Suprapubic skin (tissue), 4 donors: ENCODE measurements around the gene HOXC10.

Experiments
- POLR2A ChIP-seq, 2 donors: fragments of 450-650 bp; IDR thresholded peaks; one replicate each; pipeline ENCODE4 v1.6.1; 2017; ENCODE audit warnings: antibody characterized with exemption in 2 of 2, mild to moderate bottlenecking in 2 of 2, moderate library complexity in 2 of 2
- POLR2AphosphoS5 ChIP-seq, 3 donors: sonication (generic); formaldehyde crosslinking; IDR thresholded peaks; one replicate each; pipeline ENCODE4 v1.6.1; 2017; ENCODE audit warnings: antibody characterized with exemption in 3 of 3
- TF ChIP-seq, protein P1 (sequence below), 2 donors: fragments of 200-600 bp in 1 of 2; fragments of 450-650 bp in 1 of 2; sonication (generic) in 1 of 2; IDR thresholded peaks; one replicate each; pipeline ENCODE4 v1.5.1; 2016 to 2019; ENCODE audit warnings: antibody characterized with exemption in 2 of 2, mild to moderate bottlenecking in 1 of 2, moderate library complexity in 1 of 2

DNA sequence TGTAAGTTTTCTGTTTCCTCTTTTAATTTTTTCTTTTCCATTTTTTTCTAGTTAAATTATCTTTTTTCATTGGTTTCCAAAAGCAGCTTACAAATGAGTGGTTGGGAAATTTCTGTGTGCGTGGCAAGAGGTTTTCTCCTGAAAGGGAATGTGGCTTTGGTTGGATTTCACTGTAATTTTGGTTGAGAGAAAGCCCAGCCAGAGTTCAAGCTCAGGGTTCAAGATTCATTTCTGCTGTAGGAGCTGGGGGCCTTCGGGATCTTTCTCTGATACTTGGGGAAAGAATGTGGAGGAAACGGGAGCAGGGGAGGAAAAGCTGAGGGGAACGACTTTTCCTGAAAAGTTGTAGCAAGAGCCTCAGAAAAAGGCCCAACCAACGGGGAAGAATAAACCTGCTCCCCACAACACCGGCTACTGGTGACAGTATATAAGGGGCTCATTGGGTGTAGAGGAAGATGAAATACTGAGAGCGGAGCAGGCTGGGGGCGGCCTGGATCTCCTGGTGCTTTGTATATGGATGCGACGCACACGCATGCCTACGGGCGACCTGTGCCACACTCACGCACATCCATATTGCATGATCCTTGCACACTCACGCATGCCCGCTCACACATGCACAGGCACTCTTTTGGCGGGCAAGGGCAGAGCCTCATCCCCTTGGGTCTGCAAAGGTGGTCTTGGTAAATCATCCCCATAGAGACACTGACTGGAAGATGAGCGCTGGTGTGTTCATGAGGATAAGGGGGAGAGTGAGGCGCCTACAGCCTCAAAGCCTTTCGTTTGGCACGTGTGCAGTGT, 1.9 kb downstream of the HOXC10 start:
- TF ChIP-seq POLR2AphosphoS5 (IDR thresholded peaks at IDR 0.05) (no peak), POLR2A (IDR thresholded peaks at IDR 0.05) (no peak)
- TF ChIP-seq, protein P1, sequence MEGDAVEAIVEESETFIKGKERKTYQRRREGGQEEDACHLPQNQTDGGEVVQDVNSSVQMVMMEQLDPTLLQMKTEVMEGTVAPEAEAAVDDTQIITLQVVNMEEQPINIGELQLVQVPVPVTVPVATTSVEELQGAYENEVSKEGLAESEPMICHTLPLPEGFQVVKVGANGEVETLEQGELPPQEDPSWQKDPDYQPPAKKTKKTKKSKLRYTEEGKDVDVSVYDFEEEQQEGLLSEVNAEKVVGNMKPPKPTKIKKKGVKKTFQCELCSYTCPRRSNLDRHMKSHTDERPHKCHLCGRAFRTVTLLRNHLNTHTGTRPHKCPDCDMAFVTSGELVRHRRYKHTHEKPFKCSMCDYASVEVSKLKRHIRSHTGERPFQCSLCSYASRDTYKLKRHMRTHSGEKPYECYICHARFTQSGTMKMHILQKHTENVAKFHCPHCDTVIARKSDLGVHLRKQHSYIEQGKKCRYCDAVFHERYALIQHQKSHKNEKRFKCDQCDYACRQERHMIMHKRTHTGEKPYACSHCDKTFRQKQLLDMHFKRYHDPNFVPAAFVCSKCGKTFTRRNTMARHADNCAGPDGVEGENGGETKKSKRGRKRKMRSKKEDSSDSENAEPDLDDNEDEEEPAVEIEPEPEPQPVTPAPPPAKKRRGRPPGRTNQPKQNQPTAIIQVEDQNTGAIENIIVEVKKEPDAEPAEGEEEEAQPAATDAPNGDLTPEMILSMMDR (IDR thresholded peaks at IDR 0.05): no peak
